Measurements from ENCODE around the gene MUC4. TPM values are rescaled to one million over a fixed set of nuclear protein-coding genes. Genes with fewer than 3 reads are reported as not detected.

MUC4 gene
- total RNA-seq, 6 donors from 2014 or later: 4.6 to 75.4 (median 11.3) TPM

DNA sequence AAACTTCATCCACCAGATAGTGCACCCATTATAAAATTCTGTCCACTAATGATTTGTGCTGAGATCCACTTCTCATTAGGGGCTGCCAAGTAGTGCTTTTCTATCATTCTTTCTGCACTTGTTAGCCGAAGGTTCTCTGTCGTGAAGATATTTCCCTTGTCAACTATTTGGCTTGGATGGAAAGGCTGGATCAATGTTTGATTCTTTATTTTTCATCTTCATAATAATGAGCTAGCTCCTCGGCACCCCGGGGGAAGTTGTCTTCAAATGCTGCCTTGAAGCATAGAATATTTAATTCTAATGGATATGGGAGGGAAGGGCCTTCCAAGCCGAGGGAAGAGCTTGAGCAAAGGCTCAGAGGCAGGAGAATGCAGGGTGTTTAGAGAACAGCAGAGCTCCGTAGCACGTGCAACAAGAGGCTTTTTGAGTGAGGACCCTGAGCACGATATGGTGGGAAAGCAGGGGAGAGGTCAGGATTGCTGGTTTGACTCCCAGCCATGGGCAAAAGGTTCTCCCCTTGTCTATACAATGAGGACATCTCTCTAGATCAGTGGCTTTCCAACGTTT lies 107.2 kb downstream of the MUC4 start:
- 65 to 69% methylated on average over 9 of the region's 9 CpGs for WGBS, 2 donors
- TF ChIP-seq POLR2A (IDR thresholded peaks at IDR 0.05): no peak
- TF ChIP-seq, protein P1, sequence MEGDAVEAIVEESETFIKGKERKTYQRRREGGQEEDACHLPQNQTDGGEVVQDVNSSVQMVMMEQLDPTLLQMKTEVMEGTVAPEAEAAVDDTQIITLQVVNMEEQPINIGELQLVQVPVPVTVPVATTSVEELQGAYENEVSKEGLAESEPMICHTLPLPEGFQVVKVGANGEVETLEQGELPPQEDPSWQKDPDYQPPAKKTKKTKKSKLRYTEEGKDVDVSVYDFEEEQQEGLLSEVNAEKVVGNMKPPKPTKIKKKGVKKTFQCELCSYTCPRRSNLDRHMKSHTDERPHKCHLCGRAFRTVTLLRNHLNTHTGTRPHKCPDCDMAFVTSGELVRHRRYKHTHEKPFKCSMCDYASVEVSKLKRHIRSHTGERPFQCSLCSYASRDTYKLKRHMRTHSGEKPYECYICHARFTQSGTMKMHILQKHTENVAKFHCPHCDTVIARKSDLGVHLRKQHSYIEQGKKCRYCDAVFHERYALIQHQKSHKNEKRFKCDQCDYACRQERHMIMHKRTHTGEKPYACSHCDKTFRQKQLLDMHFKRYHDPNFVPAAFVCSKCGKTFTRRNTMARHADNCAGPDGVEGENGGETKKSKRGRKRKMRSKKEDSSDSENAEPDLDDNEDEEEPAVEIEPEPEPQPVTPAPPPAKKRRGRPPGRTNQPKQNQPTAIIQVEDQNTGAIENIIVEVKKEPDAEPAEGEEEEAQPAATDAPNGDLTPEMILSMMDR (IDR thresholded peaks at IDR 0.05): no peak
- TF ChIP-seq EP300 (IDR thresholded peaks at IDR 0.05): no peak
- TF ChIP-seq POLR2AphosphoS5 (IDR thresholded peaks at IDR 0.05): no peak
- H3K9me3 ChIP-seq: no peaks in the 10 kb centered on the region
- H3K36me3 ChIP-seq: peaks cover 0 to 24% (median 11%) of the 10 kb centered on the region in 4 donors
- H3K27ac ChIP-seq: no peak overlapping the region
- ATAC-seq (ENCODE audit: low FRiP score in 2 of 2) (no peak), DNase-seq (no peak)
- no peaks in the 10 kb centered on the region for H3K27me3 ChIP-seq
- H3K4me3 ChIP-seq: no peak overlapping the region
- H3K4me1 ChIP-seq: no peaks in the 10 kb centered on the region

DNA sequence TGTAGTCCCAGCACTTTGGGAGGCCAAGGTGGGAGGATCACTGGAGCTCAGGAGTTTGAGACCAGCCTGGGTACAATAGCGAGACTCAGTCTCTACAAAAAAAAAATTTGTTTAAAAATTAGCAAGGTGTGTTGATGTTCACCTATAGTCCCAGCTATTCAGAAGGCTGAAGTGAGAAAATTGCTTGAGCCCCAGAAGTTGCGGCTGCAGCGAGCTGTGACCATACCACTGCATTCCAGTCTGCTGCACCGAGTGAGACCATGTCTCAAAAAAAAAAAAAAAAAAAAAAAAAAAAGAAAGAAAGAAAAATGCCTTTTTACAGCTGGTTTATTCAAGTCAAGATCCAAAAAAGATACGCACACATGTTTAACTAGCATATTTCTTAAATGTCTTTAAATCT lies 108.0 kb downstream of the MUC4 start:
- 87 to 92% methylated on average over 5 of the region's 5 CpGs for WGBS, 2 donors
- Histone ChIP-seq H3K9me3 (no peaks in the 10 kb centered on the region), H3K27ac (no peak overlapping the region), H3K36me3 (peaks cover 0 to 17% (median 5%) of the 10 kb centered on the region in 4 donors), H3K4me3 (no peak overlapping the region), H3K4me1 (no peaks in the 10 kb centered on the region), H3K27me3 (no peaks in the 10 kb centered on the region)
- TF ChIP-seq, protein P1 (IDR thresholded peaks at IDR 0.05): no peak
- TF ChIP-seq POLR2AphosphoS5 (IDR thresholded peaks at IDR 0.05): no peak
- no peak for TF ChIP-seq POLR2A (IDR thresholded peaks at IDR 0.05)
- no peak for TF ChIP-seq EP300 (IDR thresholded peaks at IDR 0.05)
- no peak for DNase-seq
- no peak for ATAC-seq (ENCODE audit: low FRiP score in 2 of 2)

DNA sequence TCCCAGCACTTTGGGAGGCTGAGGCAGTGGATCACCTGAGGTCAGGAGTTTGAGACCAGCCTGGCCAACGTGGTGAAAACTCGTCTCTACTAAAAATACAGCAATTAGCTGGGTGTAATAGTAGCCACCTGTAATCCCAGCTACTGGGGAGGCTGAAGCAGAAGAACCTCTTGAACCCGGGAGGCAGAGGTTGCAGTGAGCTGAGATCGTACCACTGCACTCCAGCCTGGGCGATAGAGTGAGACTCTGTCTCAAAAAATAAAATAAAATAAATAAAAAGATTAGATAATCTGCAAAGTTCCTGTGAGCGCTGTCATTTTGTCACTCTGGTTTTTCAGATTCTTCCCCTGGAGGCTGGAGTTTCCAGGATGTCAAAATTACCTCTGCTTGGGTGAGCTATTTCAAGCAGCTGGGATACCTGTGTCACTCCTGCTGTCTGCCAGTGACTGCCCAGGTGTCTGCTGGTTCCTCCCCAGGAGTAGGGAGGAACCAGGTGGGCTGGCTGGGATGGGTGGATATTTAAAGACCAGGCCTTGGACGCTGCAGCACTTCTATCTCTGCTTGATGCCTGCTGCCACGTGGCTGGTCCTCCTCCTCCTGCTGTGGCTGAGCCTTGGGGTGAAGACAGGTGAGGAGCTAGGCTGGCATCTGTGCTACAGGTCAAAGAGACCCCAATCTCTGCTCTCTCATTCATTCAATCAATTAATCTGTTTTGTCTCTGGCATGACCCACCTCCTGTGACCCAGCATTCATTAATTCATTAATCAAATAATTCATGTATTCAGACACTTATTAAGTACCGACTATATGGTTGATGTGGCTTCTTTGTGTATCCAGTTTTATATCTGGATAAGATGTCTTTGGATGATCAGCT lies 110.5 kb downstream of the MUC4 start:
- Histone ChIP-seq H3K27me3 (no peaks in the 10 kb centered on the region), H3K4me1 (no peaks in the 10 kb centered on the region), H3K27ac (no peak overlapping the region), H3K36me3 (peaks cover 0 to 17% (median 7%) of the 10 kb centered on the region in 4 donors), H3K4me3 (no peak overlapping the region), H3K9me3 (no peaks in the 10 kb centered on the region)
- DNase-seq (no peak), ATAC-seq (ENCODE audit: low FRiP score in 2 of 2) (no peak)
- WGBS, 2 donors: 73 to 75% methylated on average over 9 of the region's 9 CpGs
- TF ChIP-seq, protein P1 (IDR thresholded peaks at IDR 0.05): no peak
- no peak for TF ChIP-seq EP300 (IDR thresholded peaks at IDR 0.05)
- TF ChIP-seq POLR2A (IDR thresholded peaks at IDR 0.05): no peak
- no peak for TF ChIP-seq POLR2AphosphoS5 (IDR thresholded peaks at IDR 0.05)

DNA sequence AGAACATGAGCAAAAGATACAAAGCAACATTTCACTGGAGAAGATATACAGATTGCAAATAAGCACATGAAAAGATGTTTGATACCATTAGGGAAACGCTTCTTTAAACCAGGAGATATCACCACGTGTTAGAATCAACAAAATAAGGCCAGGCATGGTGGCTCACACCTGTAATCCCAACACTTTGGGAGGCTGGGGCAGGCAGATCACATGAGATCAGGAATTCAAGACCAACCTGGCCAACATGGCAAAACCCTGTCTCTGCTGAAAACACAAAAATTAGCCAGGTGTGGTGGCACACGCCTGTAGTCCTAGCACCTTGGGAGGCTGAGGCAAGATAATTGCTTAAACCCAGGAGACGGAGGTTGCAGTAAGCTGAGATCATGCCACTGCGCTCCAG lies 111.4 kb downstream of the MUC4 start:
- no peak overlapping the region for H3K4me3 ChIP-seq
- DNase-seq: no peak
- no peak for TF ChIP-seq EP300 (IDR thresholded peaks at IDR 0.05)
- no peak for TF ChIP-seq POLR2A (IDR thresholded peaks at IDR 0.05)
- TF ChIP-seq POLR2AphosphoS5 (IDR thresholded peaks at IDR 0.05): no peak
- TF ChIP-seq, protein P1 (IDR thresholded peaks at IDR 0.05): no peak
- H3K27me3 ChIP-seq: no peaks in the 10 kb centered on the region
- no peak overlapping the region for H3K27ac ChIP-seq
- ATAC-seq (ENCODE audit: low FRiP score in 2 of 2): no peak
- no peaks in the 10 kb centered on the region for H3K9me3 ChIP-seq
- H3K36me3 ChIP-seq: peaks cover 0 to 17% (median 7%) of the 10 kb centered on the region in 4 donors
- 90 to 93% methylated on average over 5 of the region's 5 CpGs for WGBS, 2 donors
- no peaks in the 10 kb centered on the region for H3K4me1 ChIP-seq

All from upper lobe of left lung (tissue), 6 donors.